ENCODE results near the gene ADCK1. TPM values are rescaled to one million over a fixed set of nuclear protein-coding genes. Genes with fewer than 3 reads are reported as not detected.
A peak's percentile ranks its signal among the peaks of the same experiment; 100 is the strongest.
"Not testable (repeated sequence)": the region's sequence is repeated elsewhere in the genome, so short reads cannot be mapped to it uniquely, and the experiment has no call there.

The ADCK1 gene
- total RNA-seq, 1 experiment from 2014 or later, result 5.7 TPM

GRCh38 chr14:77794357-77794756, 5.6 kb upstream of the ADCK1 start:
- H3K27me3 ChIP-seq (ENCODE audit: low read length), result no peaks in the 10 kb centered on the region
- no peak overlapping the region for H3K27ac ChIP-seq (ENCODE audit: low read length)
- H3K36me3 ChIP-seq (ENCODE audit: low read depth, low read length), result no peaks in the 10 kb centered on the region
- no peak overlapping the region for H3K9ac ChIP-seq (ENCODE audit: low read length)
- H4K20me1 ChIP-seq (ENCODE audit: low read length), result no peaks in the 10 kb centered on the region
- ChIA-PET CTCF (no interaction called here), POLR2A (ENCODE audit: unreplicated experiment) (no interaction called here)
- no TSS peak for BruUV-seq (replicated peaks)
- no peaks in the 10 kb centered on the region for H3K9me2 ChIP-seq (replicated peaks; ENCODE audit: low read length)
- TF ChIP-seq CTCF (conservative IDR thresholded peaks at IDR 0.05; ENCODE audit: low read depth, low read length) (no peak), EZH2 (IDR thresholded peaks at IDR 0.05; ENCODE audit: low read length, unreplicated experiment) (no peak), EZH2phosphoT487 (IDR thresholded peaks at IDR 0.05; ENCODE audit: borderline replicate concordance, low read length) (no peak)
- no peak overlapping the region for H3K4me3 ChIP-seq (ENCODE audit: low read length)
- intact Hi-C loops (cut with micrococcal nuclease), result no loop called here
- no peak for DNase-seq
- no peaks in the 10 kb centered on the region for H3K79me2 ChIP-seq (ENCODE audit: low read length)
- no peaks in the 10 kb centered on the region for H3F3A ChIP-seq (ENCODE audit: low read length, unreplicated experiment)
- no peak for ATAC-seq
- H2AFZ ChIP-seq (ENCODE audit: low read length), result no peak overlapping the region
- no peak overlapping the region for H3K4me2 ChIP-seq (ENCODE audit: low read length)
- no peaks in the 10 kb centered on the region for H3K9me3 ChIP-seq (ENCODE audit: low read length)
- H3K4me1 ChIP-seq (ENCODE audit: insufficient read depth, low read length), result peaks cover 12% of the 10 kb centered on the region

GRCh38 chr14:77799456-77799855, 453 bp upstream of the ADCK1 start:
- POLR2A ChIA-PET (ENCODE audit: unreplicated experiment); H3K79me2 ChIP-seq (ENCODE audit: low read length); H3K9me3 ChIP-seq (ENCODE audit: low read length); CTCF ChIA-PET; H3K36me3 ChIP-seq (ENCODE audit: low read depth, low read length); BruUV-seq (replicated peaks); intact Hi-C loops (cut with micrococcal nuclease); ATAC-seq; H3K27me3 ChIP-seq (ENCODE audit: low read length); H4K20me1 ChIP-seq (ENCODE audit: low read length); DNase-seq; H3K27ac ChIP-seq (ENCODE audit: low read length); H3F3A ChIP-seq (ENCODE audit: low read length, unreplicated experiment); H3K9me2 ChIP-seq (replicated peaks; ENCODE audit: low read length); H3K4me1 ChIP-seq (ENCODE audit: insufficient read depth, low read length): not testable (repeated sequence)
- Histone ChIP-seq H3K4me2 (ENCODE audit: low read length) (peak overlapping the region; percentile 88), H3K4me3 (ENCODE audit: low read length) (peak overlapping the region; percentile 89), H3K9ac (ENCODE audit: low read length) (peak overlapping the region; percentile 90), H2AFZ (ENCODE audit: low read length) (peak overlapping the region; percentile 91)

GRCh38 chr14:77800814-77801213, 905 bp downstream of the ADCK1 start:
- Histone ChIP-seq H3K79me2 (ENCODE audit: low read length) (no peaks in the 10 kb centered on the region), H3K9me2 (replicated peaks; ENCODE audit: low read length) (no peaks in the 10 kb centered on the region), H3K4me2 (ENCODE audit: low read length) (peak overlapping the region; percentile 88), H3K4me3 (ENCODE audit: low read length) (peak overlapping the region; percentile 89), H2AFZ (ENCODE audit: low read length) (peak overlapping the region; percentile 91), H3K27me3 (ENCODE audit: low read length) (no peaks in the 10 kb centered on the region), H3K9me3 (ENCODE audit: low read length) (no peaks in the 10 kb centered on the region), H3K36me3 (ENCODE audit: low read depth, low read length) (no peaks in the 10 kb centered on the region), H3K9ac (ENCODE audit: low read length) (peak overlapping the region; percentile 90), H3F3A (ENCODE audit: low read length, unreplicated experiment) (no peaks in the 10 kb centered on the region), H3K27ac (ENCODE audit: low read length) (no peak overlapping the region), H4K20me1 (ENCODE audit: low read length) (no peaks in the 10 kb centered on the region), H3K4me1 (ENCODE audit: insufficient read depth, low read length) (peaks cover 4% of the 10 kb centered on the region; the same call in 1 of the 2 replicates)
- TF ChIP-seq EZH2 (IDR thresholded peaks at IDR 0.05; ENCODE audit: low read length, unreplicated experiment) (no peak), CTCF (conservative IDR thresholded peaks at IDR 0.05; ENCODE audit: low read depth, low read length) (no peak), EZH2phosphoT487 (IDR thresholded peaks at IDR 0.05; ENCODE audit: borderline replicate concordance, low read length) (no peak)
- intact Hi-C loops (cut with micrococcal nuclease), result loop anchor here (1.0 kb wide), 1 partner anchor 40 kb away; the partner anchor contains the start of gene SNW1
- ChIA-PET POLR2A (ENCODE audit: unreplicated experiment) (no interaction called here), CTCF (interaction anchor here (1.1 kb wide), 1 partner anchor 39 kb away, joined by 5 read pairs; no protein-coding TSS in a partner anchor)
- DNase-seq (no peak), ATAC-seq (no peak)
- TSS peak; percentile 49 for BruUV-seq (replicated peaks)
